HG02798 (cell line): ENCODE data around the gene UBAC1.
"Not testable (repeated sequence)": the region's sequence is repeated elsewhere in the genome, so short reads cannot be mapped to it uniquely, and the experiment has no call there.

ENCODE experiments used
- ATAC-seq: cut with Tn5 transposase; IDR thresholded peaks from one replicate; pipeline ENCODE4 v1.9.1; 2021; ENCODE audit warnings: mild to moderate bottlenecking; ENCODE audit not compliant: unreplicated experiment, poor library complexity

UBAC1 gene

DNA sequence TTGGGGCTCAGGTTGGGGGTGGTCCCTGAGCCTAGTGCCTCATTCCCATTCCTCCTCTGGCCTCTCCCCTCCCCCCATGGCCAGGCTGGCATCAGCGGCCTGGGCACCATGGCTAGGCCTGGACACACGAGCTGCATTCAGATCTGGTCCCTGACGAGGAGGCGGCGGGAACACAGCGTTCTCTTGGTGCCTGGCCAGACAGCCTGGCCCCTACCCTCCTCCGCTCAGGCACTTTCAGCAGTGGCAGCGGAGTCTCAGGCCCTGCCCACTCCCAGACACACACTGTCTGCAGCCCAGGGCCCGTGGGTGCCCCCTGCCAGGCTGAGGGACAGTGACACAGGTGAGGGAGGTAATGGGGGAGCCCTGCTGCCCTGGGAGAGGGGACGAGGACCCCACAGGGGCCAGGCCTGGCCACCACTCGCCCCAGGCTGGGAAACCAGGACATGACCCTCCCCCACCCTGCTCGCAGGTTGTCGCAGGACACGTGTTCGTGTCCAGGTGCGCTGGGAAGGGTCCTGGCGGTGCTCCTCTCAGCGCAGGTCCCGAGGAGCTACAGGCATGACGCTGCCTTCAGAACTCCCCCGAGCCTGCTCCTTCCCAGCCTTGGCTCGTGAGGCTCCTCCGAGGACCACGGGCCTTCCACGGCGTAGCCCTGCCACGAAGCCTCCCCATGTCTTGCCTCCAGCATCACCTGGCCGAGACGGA lies 19.9 kb upstream of the UBAC1 start:
- ATAC-seq, result no peak

GRCh38 chr9:135979547-135980166 lies 18.5 kb upstream of the UBAC1 start:
- ATAC-seq, result no peak

- ATAC-seq, result no peak
Observed at GRCh38 chr9:135978642-135979546, 17.7 kb upstream of the UBAC1 start.

GRCh38 chr9:135976944-135977343 lies 15.8 kb upstream of the UBAC1 start:
- ATAC-seq, result no peak

DNA sequence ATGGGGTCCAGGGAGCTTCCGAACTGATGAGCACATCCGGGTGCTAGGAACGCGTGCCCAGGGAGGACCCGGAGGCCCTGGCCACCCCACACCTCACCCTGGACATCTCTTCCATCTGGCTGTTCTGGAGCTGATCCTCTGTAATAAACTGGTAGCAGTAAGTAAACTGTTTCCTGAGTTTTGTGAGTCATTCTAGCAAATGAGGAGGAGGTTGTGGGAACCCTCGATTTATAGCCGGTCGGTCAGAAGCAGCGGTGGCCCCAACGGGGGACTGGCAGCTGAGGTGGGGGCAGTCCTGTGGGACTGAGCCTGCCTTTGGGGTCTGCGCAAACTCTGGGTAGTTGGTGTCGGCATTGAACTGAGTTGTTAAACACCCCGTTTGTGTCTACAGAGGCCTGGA lies 15.4 kb upstream of the UBAC1 start:
- ATAC-seq, result no peak

DNA sequence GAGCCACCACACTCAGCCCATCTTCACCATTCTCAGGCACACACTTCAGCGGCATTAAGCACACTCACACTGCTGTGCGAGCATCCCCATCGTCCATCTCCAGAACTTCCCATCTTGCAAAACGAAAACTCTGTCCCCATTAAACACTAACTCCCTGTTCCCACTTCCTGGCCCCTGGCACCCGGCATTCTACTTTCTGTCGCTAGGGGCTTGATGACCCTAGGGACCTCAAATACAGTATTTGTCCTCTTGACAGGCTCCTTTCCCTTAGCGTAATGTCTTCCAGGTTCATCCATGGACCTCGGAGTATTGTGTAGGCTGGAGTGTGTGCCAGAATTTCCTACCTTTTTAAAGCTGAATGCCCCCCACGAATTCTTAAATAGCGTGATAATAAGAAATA lies 14.7 kb upstream of the UBAC1 start:
- no peak for ATAC-seq

GRCh38 chr9:135974220-135974573 lies 13.0 kb upstream of the UBAC1 start:
- ATAC-seq, result no peak

- ATAC-seq, result no peak
Observed at GRCh38 chr9:135973277-135974219, 12.4 kb upstream of the UBAC1 start.

DNA sequence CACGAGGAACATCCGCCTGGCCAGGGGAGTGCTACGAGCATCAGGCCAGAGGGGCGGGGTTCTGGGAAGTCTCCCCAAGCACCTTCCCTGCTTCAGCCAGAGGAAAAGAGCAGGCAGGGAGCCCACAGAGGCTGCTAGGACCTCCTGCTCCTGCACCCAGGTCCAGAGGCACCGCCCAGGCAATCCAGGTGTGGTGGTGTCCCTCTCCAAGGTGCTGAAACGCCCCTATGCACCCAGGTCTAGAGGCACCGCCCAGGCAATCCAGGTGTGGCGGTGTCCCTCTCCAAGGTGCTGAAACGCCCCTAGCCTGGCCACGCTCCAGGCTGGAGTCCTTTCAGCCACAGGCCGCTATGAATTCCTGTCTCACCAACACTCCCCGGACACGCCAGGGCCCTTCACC lies 10.7 kb upstream of the UBAC1 start:
- ATAC-seq, result no peak

DNA sequence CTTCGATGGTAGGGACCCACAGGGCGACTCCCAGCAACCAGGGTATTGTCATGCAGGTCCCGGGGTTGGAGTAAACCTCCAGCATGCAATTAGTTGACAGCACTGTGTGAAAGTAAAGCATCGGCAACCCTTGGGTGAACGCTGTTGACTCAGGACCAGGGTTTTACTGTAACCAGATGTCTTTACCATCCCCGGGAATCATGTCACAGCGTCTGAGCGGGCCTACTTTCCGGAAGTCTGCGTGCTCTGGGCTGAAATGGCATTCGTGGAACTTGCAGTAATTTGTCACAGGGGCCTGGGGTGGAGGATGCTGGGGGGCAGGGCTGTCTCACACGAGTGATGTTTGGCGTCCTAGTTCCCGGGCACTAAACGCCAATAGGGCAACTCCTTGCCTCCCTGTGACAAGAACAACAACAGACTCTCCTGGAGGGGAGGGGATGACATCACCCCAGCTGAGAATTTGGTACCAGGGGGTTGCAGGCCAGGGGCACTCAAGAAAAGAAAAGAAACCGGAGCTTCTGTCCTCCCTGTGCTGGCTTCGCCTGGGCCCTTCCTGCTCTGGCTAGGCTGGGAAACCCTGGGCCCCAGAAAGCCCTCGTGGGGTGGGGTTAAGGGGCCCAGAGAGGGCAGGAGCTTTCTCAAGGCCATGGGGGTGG lies 10.1 kb upstream of the UBAC1 start:
- ATAC-seq, result no peak

DNA sequence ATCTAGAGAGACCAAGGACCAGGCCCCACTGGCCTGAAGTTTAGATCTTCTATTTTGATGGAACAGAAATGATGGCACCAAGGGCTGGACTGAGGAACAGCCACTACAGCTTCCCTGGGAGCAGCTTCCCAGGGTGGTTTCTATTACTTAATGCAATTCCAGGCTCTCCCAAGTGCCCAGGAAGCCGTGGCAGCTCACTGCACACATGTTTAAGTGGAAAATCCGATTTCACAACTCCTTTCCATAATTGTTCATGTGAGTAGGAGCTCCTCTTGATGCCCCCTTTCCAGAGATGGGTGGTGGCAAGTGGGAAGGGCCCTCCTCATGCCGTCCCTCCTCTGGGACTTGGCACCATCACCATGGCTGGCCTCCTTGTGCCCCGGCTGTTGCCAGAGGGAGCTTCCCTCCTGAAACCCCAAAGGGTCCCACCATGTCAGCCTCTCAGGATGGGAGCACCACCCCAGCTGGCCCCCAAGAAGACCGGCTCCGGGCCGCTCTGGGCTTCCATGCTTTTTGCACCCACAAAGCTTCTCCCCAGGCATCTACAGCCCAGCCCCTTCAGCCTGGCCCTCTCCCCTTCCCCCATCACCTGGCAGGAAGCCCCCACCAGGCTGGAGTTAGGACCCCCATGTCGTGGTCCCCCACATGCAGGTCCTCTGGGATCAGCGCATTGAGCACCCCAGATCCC lies 9.1 kb upstream of the UBAC1 start:
- ATAC-seq, result no peak

GRCh38 chr9:135969064-135969683 lies 8.0 kb upstream of the UBAC1 start:
- ATAC-seq, result no peak

GRCh38 chr9:135968601-135969000 lies 7.4 kb upstream of the UBAC1 start:
- ATAC-seq, result no peak

GRCh38 chr9:135968083-135968476 lies 6.9 kb upstream of the UBAC1 start:
- no peak for ATAC-seq

GRCh38 chr9:135966916-135967260 lies 5.7 kb upstream of the UBAC1 start:
- not testable (repeated sequence) for ATAC-seq

DNA sequence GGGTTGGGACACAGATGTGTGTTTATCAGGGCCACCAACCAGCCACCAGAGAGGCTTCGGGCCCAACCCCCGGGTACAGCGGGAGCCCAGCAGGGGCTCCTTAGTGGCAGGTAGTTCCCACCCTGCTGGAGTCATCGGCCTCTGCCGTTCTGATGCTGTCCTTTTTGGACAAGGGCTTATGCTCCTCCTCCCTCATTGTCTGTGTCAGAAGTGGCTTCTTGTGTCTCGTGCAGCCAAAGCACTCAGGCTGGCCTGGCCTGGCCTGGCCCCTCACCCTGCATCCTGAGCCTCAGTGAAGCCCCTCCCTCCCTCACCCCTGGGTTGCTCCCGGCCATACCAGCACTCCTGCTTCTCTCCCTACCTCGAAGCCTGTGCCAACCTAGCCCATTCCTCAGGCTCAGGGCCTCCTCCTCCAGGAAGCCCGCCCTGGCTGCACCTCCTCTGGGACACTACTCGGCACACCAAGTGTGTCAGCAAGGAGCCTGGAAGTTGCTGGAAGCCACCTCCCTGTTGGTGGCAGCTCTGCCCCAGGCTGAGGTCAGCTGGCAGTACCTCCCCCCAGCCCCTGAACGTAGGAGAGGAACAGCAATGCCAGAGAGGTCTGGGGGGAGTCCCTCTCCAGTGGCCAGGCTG lies 4.1 kb upstream of the UBAC1 start:
- ATAC-seq, result no peak

DNA sequence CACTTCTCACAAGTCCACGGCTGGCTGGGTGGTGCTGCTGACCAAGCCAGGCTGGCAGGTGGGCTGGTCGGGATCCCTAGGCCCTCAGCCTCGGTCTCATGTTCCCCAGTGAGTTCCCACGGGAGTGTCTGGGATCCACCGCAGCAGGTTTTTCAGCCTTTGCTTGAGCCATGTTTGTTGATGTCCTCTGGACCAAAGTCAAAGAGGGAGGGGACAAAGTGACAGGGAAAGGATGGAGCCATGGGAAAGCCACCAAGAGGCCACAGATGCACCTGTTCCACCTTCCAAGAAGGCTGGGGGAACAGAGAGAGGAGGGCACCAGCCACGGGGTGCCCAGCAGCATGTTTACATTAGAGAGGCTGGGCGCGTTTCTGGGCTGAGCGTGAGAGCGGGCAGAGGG lies 2.8 kb upstream of the UBAC1 start:
- ATAC-seq, result no peak

GRCh38 chr9:135963338-135963737 lies 2.2 kb upstream of the UBAC1 start:
- no peak for ATAC-seq
